Activated T-cell treated with anti-CD3 and anti-CD28 coated beads, Interleukin-2, amount 50 U/mL, for 48 hours (primary cell): ENCODE results near the gene WDR70.
"Not testable (repeated sequence)": the region's sequence is repeated elsewhere in the genome, so short reads cannot be mapped to it uniquely, and the experiment has no call there.

ENCODE experiments used
- DNase-seq, 2 experiments: peaks; one replicate each; pipeline ENCODE4 v3.0.0-alpha.2; 2020

The WDR70 gene

GRCh38 chr5:37654566-37654965 lies 275.4 kb downstream of the WDR70 start:
- DNase-seq = not testable (repeated sequence)

GRCh38 chr5:37657046-37657445 lies 277.9 kb downstream of the WDR70 start:
- DNase-seq = no peak

DNA sequence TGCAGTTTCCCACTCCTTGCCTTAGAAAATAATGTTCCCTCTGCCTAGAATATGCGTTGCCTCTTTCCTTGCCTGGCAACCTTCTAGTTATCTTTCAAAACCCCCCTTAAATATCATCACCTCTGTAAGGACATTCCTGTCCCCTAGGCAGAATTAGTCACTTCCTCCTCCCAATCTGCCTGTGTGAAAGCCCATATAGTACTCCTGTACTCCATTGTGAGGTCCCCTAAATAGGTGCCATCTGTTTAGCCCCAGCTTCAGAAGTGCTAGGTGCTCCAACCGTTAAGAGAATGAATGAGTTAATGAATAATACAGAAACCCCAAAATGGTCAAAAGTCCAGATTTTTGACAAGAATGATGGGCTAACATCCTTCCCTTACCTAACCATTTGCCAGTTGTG lies 279.3 kb downstream of the WDR70 start:
- DNase-seq = no peak

- DNase-seq = no peak
Observed at GRCh38 chr5:37660319-37660718, 281.2 kb downstream of the WDR70 start.

DNA sequence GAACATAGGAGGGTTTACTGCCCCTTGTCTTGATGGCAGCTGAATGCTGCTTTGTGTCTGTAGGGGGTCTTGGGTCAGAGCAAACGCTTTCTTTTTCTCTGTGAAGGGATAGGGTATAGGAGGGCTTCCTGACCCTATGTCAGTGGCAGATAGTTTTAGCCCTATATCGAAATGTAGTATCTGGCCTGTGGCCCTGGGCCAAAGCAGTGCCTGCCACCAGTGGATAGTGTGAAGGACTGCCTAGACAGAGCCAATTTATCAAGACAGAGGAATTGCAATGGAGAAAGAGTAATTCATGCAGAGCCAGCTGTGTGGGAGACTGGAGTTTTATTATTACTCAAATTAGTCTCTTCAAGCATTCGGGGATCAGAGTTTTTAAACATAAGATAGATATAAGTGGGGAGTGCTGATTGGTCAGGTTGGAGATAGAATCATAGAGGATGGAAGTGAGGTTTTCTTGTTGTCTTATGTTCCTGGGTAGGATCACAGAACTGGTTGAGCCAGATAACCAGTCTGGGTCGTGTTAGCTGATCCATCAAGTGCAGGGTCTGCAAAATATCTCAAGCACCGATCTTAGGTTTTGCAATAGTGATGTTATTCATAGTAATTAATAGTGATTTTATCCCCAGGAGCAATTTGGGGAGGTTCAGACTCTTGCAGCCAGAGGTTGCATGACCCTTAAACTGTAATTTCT lies 282.3 kb downstream of the WDR70 start:
- DNase-seq = no peak

DNA sequence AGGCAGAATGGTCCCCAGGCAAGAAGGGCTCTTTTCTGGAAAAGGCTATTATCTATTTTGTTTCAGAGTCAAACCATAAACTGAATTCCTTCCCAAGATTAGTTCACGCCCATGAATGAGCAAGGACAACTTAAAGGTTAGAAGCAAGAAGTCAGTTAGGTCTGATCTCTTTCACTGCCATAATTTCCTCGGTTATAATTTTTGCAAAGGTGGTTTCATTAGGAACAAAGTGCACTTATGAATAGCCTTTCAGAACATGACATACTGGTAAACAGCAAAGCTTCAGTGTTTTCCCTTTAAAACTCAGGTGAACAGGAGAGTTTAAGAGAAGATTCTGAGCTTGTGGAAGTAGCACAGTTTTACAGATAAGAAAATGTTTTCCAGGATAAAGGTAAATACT lies 282.8 kb downstream of the WDR70 start:
- DNase-seq = no peak

- no peak for DNase-seq
Observed at GRCh38 chr5:37662362-37662761, 283.2 kb downstream of the WDR70 start.

GRCh38 chr5:37662789-37663485 lies 283.8 kb downstream of the WDR70 start:
- no peak for DNase-seq

GRCh38 chr5:37663538-37663937 lies 284.4 kb downstream of the WDR70 start:
- DNase-seq = no peak

- DNase-seq = no peak
Observed at GRCh38 chr5:37664551-37664950, 285.4 kb downstream of the WDR70 start.

GRCh38 chr5:37665272-37665671 lies 286.2 kb downstream of the WDR70 start:
- DNase-seq = no peak

DNA sequence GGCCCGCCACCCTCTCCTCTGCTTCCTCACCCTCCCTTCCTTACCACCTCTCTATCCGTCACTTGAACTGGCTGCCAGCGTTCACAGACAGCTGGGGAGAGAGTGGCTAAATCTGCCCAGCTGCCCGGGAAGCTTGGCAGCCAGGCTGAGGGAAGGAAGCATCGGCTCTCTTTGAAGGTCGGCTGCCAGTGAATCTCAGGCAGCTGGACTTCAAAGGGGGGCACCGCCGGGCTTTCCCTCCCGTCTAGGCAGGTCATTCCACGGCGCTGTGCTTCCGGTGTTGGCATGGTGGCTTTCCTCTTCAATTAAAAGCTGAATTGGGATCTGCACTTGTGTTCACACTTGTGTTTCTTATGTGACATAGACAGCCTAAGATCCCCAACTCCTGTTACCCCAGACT lies 286.8 kb downstream of the WDR70 start:
- no peak for DNase-seq

GRCh38 chr5:37667430-37667829 lies 288.3 kb downstream of the WDR70 start:
- no peak for DNase-seq

- no peak for DNase-seq
Observed at GRCh38 chr5:37667846-37668245, 288.7 kb downstream of the WDR70 start.

DNA sequence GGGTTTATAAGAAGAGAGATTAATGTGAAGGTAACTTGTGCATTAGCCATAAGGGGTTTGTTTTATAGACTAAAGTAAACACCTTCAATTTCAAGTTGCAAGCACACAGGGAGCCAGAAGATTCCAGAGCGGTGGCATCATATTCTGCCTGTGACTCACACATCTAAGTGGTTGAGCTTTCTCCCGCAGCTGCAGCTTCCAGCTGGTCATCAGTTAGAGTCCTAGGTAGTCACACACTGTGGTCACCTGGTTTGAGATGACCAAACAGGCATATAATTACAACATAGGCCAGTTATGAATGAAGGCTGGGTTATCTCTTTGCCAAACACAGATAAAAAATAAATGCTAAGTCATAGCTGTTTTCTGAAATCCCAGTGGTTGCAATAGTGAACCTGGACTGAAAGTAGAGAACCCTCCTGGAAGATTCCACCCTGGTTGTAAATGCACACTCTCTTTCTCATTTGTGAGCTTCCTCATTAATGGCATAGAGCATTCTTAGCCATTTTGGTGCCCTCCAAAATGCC lies 289.5 kb downstream of the WDR70 start:
- DNase-seq = no peak

DNA sequence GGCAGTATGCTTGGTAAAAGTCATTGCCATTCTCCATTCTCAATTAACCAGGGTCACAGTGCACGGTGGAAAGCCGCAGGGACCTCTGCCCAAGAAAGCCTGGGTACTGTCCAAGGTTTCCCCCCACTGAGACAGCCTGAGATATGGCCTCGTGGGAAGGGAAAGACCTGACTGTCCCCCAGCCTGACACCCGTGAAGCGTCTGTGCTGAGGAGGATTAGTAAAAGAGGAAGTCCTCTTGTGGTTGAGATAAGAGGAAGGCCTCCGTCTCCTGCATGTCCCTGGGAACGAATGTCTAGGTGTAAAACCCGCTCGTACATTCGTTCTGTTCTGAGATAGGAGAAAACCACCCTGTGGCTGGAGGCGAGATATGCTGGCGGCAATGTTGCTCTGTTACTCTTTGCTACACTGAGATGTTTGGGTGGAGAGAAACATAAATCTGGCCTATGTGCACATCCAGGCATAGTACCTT lies 293.0 kb downstream of the WDR70 start:
- DNase-seq = peak; percentile 21 to 22

DNA sequence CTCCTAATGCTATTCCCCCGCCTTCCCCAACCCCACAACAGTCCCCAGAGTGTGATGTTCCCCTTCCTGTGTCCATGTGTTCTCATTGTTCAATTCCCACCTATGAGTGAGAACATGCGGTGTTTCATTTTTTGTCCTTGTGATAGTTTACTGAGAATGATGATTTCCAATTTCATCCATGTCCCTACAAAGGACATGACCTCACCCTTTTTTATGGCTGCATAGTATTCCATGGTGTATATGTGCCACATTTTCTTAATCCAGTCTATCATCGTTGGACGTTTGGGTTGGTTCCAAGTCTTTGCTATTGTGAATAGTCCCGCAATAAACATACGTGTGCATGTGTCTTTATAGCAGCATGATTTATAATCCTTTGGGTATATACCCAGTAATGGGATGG lies 295.2 kb downstream of the WDR70 start:
- DNase-seq = not testable (repeated sequence)

DNA sequence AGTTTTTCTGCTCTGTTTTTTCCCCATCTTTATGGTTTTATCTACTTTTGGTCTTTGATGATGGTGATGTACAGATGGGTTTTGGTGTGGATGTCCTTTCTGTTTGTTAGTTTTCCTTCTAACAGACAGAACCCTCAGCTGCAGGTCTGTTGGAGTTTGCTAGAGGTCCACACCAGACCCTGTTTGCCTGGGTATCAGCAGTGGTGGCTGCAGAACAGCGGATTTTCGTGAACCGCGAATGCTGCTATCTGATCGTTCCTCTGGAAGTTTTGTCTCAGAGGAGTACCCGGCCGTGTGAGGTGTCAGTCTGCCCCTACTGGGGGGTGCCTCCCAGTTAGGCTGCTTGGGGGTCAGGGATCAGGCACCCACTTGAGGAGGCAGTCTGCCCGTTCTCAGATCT lies 300.2 kb downstream of the WDR70 start:
- not testable (repeated sequence) for DNase-seq

- DNase-seq = not testable (repeated sequence)
Observed at GRCh38 chr5:37679903-37680302, 300.8 kb downstream of the WDR70 start.

- DNase-seq = no peak
Observed at GRCh38 chr5:37683072-37683471, 304.0 kb downstream of the WDR70 start.

DNA sequence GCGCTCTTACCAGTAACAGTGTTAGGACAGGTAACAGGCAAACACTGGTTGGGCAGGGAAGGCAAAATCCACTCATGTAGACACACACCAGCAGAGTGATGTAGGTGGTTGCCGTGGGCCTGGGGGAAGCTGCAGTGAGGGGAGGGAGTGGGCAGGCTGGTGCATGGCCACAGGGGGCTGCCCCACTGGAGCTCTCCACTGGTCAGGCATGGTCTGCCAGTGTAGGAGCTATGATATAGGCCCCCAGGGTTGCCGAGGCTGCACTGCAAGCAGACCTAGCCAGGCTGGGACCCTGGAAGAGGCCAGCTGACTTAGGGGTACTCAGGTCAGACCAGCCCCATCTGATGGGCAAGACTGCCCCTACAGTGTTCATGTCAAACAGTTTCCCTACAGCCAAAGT lies 306.1 kb downstream of the WDR70 start:
- DNase-seq = no peak

GRCh38 chr5:37685816-37686215 lies 306.7 kb downstream of the WDR70 start:
- no peak for DNase-seq

DNA sequence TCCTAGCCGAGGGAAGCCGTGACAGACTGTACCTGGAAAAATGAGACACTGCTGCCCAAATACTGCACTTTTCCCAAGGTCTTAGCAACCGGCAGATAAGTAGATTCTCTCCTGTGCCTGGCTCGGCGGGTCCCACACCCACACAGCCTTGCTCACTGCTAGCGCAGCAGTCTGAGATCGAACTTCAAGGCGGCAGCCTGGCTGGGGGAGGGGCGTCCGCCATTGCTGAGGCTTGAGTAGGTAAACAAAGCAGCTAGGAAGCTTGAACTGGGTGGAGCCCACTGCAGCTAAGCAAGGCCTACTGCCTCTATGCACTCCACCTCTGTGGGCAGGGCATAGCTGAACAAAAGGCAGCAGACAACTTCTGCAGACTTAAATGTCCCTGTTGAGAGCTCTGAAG lies 309.8 kb downstream of the WDR70 start:
- DNase-seq = not testable (repeated sequence)

DNA sequence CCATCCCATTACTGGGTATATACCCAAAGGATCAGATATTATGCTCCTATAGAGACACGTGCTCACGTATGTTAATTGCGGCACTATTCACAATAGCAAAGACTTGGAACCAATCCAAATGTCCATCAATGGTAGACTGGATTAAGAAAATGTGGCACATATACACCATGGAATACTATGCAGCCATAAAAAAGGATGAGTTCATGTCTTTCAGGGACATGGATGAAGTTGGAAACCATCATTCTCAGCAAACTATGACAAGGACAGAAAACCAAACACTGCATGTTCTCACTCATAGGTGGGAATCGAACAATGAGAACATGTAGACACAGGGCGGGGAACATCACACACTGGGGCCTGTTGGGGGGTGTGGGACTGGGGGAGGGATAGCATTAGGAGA lies 315.2 kb downstream of the WDR70 start:
- not testable (repeated sequence) for DNase-seq
